Body of pancreas (tissue), 4 donors: ENCODE results near the gene PPM1N.

ENCODE experiments used
- POLR2A ChIP-seq, 3 donors: fragments of 450-650 bp; IDR thresholded peaks; one replicate each; pipeline ENCODE4 v1.6.1; 2016; ENCODE audit warnings: antibody characterized with exemption in 3 of 3, mild to moderate bottlenecking in 2 of 3
- TF ChIP-seq, protein P1 (sequence below), 7 experiments: fragments of 450-650 bp in 4 of 7; fragments of 200-600 bp in 3 of 7; sonication (generic) in 3 of 7; IDR thresholded peaks; one replicate each; pipeline ENCODE4 v1.5.1; 2016 to 2019; ENCODE audit warnings: antibody characterized with exemption in 7 of 7

DNA sequence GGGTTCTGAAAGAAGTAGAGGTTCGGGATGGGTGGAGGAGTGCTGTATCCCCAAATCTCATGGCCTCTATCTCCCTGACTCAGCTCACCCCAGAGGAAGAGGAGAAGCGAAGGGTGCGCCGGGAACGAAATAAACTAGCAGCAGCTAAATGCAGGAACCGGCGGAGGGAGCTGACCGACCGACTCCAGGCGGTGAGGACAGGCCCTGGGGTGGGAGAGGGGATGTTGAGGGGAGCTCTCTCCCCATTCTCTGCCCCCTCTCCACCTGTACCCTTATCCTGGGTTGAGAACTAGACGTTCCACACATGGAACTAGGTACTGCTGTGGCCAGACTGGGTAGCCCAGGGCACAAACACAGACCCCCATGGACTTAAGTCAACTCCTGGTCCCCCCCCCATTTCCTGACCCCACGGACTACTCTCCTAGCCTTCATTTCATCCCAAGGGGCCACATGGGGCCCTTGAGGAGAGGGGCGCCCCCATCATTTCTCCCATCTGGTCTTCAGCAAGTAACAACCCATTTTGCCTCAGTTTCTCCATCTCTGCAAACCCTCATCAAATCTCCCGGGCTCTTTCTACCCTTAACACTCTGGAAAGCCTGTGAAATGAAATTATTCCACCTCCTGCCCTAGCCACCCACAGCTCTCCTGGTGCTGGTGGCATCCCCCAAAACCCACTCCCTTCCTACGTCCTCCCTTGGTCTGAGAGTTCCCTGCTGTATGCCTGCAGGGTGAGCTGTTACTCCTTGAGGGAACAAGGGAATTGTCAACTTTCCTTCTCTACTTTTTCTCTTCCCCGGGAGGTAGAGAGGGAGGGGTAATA, 26.9 kb upstream of the PPM1N start:
- TF ChIP-seq, protein P1, sequence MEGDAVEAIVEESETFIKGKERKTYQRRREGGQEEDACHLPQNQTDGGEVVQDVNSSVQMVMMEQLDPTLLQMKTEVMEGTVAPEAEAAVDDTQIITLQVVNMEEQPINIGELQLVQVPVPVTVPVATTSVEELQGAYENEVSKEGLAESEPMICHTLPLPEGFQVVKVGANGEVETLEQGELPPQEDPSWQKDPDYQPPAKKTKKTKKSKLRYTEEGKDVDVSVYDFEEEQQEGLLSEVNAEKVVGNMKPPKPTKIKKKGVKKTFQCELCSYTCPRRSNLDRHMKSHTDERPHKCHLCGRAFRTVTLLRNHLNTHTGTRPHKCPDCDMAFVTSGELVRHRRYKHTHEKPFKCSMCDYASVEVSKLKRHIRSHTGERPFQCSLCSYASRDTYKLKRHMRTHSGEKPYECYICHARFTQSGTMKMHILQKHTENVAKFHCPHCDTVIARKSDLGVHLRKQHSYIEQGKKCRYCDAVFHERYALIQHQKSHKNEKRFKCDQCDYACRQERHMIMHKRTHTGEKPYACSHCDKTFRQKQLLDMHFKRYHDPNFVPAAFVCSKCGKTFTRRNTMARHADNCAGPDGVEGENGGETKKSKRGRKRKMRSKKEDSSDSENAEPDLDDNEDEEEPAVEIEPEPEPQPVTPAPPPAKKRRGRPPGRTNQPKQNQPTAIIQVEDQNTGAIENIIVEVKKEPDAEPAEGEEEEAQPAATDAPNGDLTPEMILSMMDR (IDR thresholded peaks at IDR 0.05) = no peak
- TF ChIP-seq POLR2A (IDR thresholded peaks at IDR 0.05) = no peak
